Activated CD4-positive, alpha-beta T cell treated with anti-CD3 and anti-CD28 coated beads, Interleukin-2, amount 10 ng/mL, durations not matched to agents 7 days and 5 days (primary cell): ENCODE data around the gene HOXA6. TPM values are rescaled to one million over a fixed set of nuclear protein-coding genes. Genes with fewer than 3 reads are reported as not detected.

Experiments
- CTCF ChIA-PET: fragments of 350-600 bp; sonication (Branson Sonifier 250); formaldehyde crosslinking; loops from one replicate; lab custom pipeline; 2021; ENCODE audit warnings: antibody characterized with exemption; lab: Charles Lee
- POLR2A ChIA-PET: fragments of 350-600 bp; sonication (Branson Sonifier 250); formaldehyde crosslinking; loops from one replicate; lab custom pipeline; 2021; ENCODE audit warnings: antibody characterized with exemption; lab: Charles Lee
- DNase-seq: peaks from one replicate; pipeline ENCODE4 v3.0.0-alpha.2; 2020
- H3K27ac Mint-ChIP-seq: one replicate; pipeline ENCODE4 v1.8.0; 2021; ENCODE audit warnings: mild to moderate bottlenecking, moderate library complexity, mixed read lengths
- H3K27me3 Mint-ChIP-seq: one replicate; pipeline ENCODE4 v1.8.0; 2021; ENCODE audit warnings: mixed read lengths
- H3K36me3 Mint-ChIP-seq: one replicate; pipeline ENCODE4 v1.8.0; 2021; ENCODE audit warnings: low read depth, mixed read lengths
- H3K4me1 Mint-ChIP-seq: one replicate; pipeline ENCODE4 v1.8.0; 2021; ENCODE audit warnings: mixed read lengths
- H3K4me3 Mint-ChIP-seq: one replicate; pipeline ENCODE4 v1.8.0; 2021; ENCODE audit warnings: mild to moderate bottlenecking, moderate library complexity, mixed read lengths
- H3K9me3 Mint-ChIP-seq: one replicate; pipeline ENCODE4 v1.8.0; 2021; ENCODE audit warnings: mixed read lengths
- total RNA-seq, 2 experiments: library from RNA; stranded (reverse); gene quantifications; one replicate each; pipeline ENCODE4 v1.2.3, GENCODE V29; 2021

The HOXA6 gene
- total RNA-seq, 2 experiments from 2014 or later = not detected

- DNase-seq = no peak
- POLR2A ChIA-PET = no interaction called here
- Mint-ChIP-seq H3K4me3 (no peak overlapping the region), H3K27me3 (peaks cover 77% of the 10 kb centered on the region), H3K36me3 (peaks cover 4% of the 10 kb centered on the region), H3K27ac (no peak overlapping the region), H3K9me3 (no peaks in the 10 kb centered on the region), H3K4me1 (peaks cover 27% of the 10 kb centered on the region)
- CTCF ChIA-PET = interaction anchor here (0.6 to 1.3 kb wide), 4 partner anchors 12 to 41 kb away, joined by 3 to 4 read pairs (median 3); no protein-coding TSS in a partner anchor
These were observed 34.8 kb upstream of the HOXA6 start for GRCh38 chr7:27182285-27182841.

- DNase-seq = no peak
- Mint-ChIP-seq H3K4me3 (no peak overlapping the region), H3K4me1 (peaks cover 24% of the 10 kb centered on the region), H3K9me3 (no peaks in the 10 kb centered on the region), H3K27me3 (peaks cover 77% of the 10 kb centered on the region), H3K27ac (no peak overlapping the region), H3K36me3 (peaks cover 4% of the 10 kb centered on the region)
- POLR2A ChIA-PET = no interaction called here
- CTCF ChIA-PET = interaction anchor here (1.1 kb wide), 1 partner anchor 21 kb away, joined by 3 read pairs; no protein-coding TSS in a partner anchor
These were observed 34.3 kb upstream of the HOXA6 start for GRCh38 chr7:27181795-27182275.

GRCh38 chr7:27180431-27181420, 33.2 kb upstream of the HOXA6 start:
- Mint-ChIP-seq H3K27me3 (peaks cover 73% of the 10 kb centered on the region), H3K9me3 (no peaks in the 10 kb centered on the region), H3K4me3 (no peak overlapping the region), H3K36me3 (peaks cover 2% of the 10 kb centered on the region), H3K27ac (no peak overlapping the region), H3K4me1 (peaks cover 21% of the 10 kb centered on the region)
- ChIA-PET POLR2A (no interaction called here), CTCF (interaction anchor here (1.1 to 2.0 kb wide), 7 partner anchors 9 to 30 kb away, joined by 3 to 7 read pairs (median 6); partner anchors contain the start of gene HOXA3)
- no peak for DNase-seq

- peak; percentile 49 for DNase-seq
- peaks cover 71% of the 10 kb centered on the region for H3K27me3 Mint-ChIP-seq
- ChIA-PET POLR2A (no interaction called here), CTCF (interaction anchor here (0.9 to 2.0 kb wide), 9 partner anchors 10 to 29 kb away, joined by 3 to 7 read pairs (median 4); partner anchors contain the start of gene HOXA3)
- no peaks in the 10 kb centered on the region for H3K9me3 Mint-ChIP-seq
- H3K4me1 Mint-ChIP-seq = peaks cover 11% of the 10 kb centered on the region
- no peak overlapping the region for H3K4me3 Mint-ChIP-seq
- no peak overlapping the region for H3K27ac Mint-ChIP-seq
- no peaks in the 10 kb centered on the region for H3K36me3 Mint-ChIP-seq
These were observed 32.2 kb upstream of the HOXA6 start for GRCh38 chr7:27179503-27180430.

GRCh38 chr7:27179030-27179429, 31.5 kb upstream of the HOXA6 start:
- ChIA-PET CTCF (interaction anchor here (0.6 to 2.0 kb wide), 9 partner anchors 9 to 827 kb away, joined by 3 to 7 read pairs (median 3); partner anchors contain the start of gene HOXA3), POLR2A (no interaction called here)
- no peak for DNase-seq
- no peak overlapping the region for H3K4me3 Mint-ChIP-seq
- H3K27me3 Mint-ChIP-seq = peaks cover 72% of the 10 kb centered on the region
- no peaks in the 10 kb centered on the region for H3K36me3 Mint-ChIP-seq
- H3K9me3 Mint-ChIP-seq = no peaks in the 10 kb centered on the region
- peaks cover 9% of the 10 kb centered on the region for H3K4me1 Mint-ChIP-seq
- H3K27ac Mint-ChIP-seq = no peak overlapping the region

GRCh38 chr7:27178366-27178765, 30.8 kb upstream of the HOXA6 start:
- H3K27me3 Mint-ChIP-seq = peaks cover 69% of the 10 kb centered on the region
- H3K9me3 Mint-ChIP-seq = no peaks in the 10 kb centered on the region
- ChIA-PET CTCF (interaction anchor here (0.6 to 2.0 kb wide), 3 partner anchors 12 to 28 kb away, joined by 3 to 7 read pairs (median 3); no protein-coding TSS in a partner anchor), POLR2A (no interaction called here)
- H3K36me3 Mint-ChIP-seq = no peaks in the 10 kb centered on the region
- DNase-seq = no peak
- H3K4me1 Mint-ChIP-seq = peaks cover 9% of the 10 kb centered on the region
- no peak overlapping the region for H3K27ac Mint-ChIP-seq
- no peak overlapping the region for H3K4me3 Mint-ChIP-seq

GRCh38 chr7:27177795-27178320, 30.3 kb upstream of the HOXA6 start:
- POLR2A ChIA-PET = no interaction called here
- CTCF ChIA-PET = interaction anchor here (1.0 kb wide), 1 partner anchor 27 kb away, joined by 3 read pairs; no protein-coding TSS in a partner anchor
- Mint-ChIP-seq H3K27ac (no peak overlapping the region), H3K4me3 (no peak overlapping the region), H3K27me3 (peaks cover 67% of the 10 kb centered on the region), H3K4me1 (peaks cover 9% of the 10 kb centered on the region), H3K36me3 (no peaks in the 10 kb centered on the region), H3K9me3 (no peaks in the 10 kb centered on the region)
- no peak for DNase-seq

GRCh38 chr7:27176962-27177794, 29.6 kb upstream of the HOXA6 start:
- Mint-ChIP-seq H3K27ac (no peak overlapping the region), H3K4me1 (peaks cover 12% of the 10 kb centered on the region), H3K9me3 (no peaks in the 10 kb centered on the region), H3K4me3 (no peak overlapping the region), H3K27me3 (peaks cover 65% of the 10 kb centered on the region), H3K36me3 (no peaks in the 10 kb centered on the region)
- ChIA-PET CTCF (interaction anchor here (1.0 kb wide), 2 partner anchors 16 to 26 kb away, joined by 3 to 5 read pairs; no protein-coding TSS in a partner anchor), POLR2A (no interaction called here)
- no peak for DNase-seq

- no peak overlapping the region for H3K27ac Mint-ChIP-seq
- H3K9me3 Mint-ChIP-seq = no peaks in the 10 kb centered on the region
- no peak overlapping the region for H3K4me3 Mint-ChIP-seq
- H3K27me3 Mint-ChIP-seq = peaks cover 69% of the 10 kb centered on the region
- peaks cover 4% of the 10 kb centered on the region for H3K36me3 Mint-ChIP-seq
- CTCF ChIA-PET = interaction anchor here (0.6 to 1.0 kb wide), 2 partner anchors 16 to 19 kb away, joined by 3 to 5 read pairs; no protein-coding TSS in a partner anchor
- peaks cover 13% of the 10 kb centered on the region for H3K4me1 Mint-ChIP-seq
- DNase-seq = no peak
- POLR2A ChIA-PET = no interaction called here
These were observed 28.9 kb upstream of the HOXA6 start for GRCh38 chr7:27176524-27176845.

- peaks cover 5% of the 10 kb centered on the region for H3K36me3 Mint-ChIP-seq
- CTCF ChIA-PET = interaction anchor here (0.6 to 1.0 kb wide), 2 partner anchors 15 to 20 kb away, joined by 3 to 5 read pairs; no protein-coding TSS in a partner anchor
- no peak for DNase-seq
- H3K4me3 Mint-ChIP-seq = no peak overlapping the region
- H3K27me3 Mint-ChIP-seq = peaks cover 69% of the 10 kb centered on the region
- POLR2A ChIA-PET = no interaction called here
- H3K27ac Mint-ChIP-seq = no peak overlapping the region
- H3K4me1 Mint-ChIP-seq = peaks cover 13% of the 10 kb centered on the region
- H3K9me3 Mint-ChIP-seq = no peaks in the 10 kb centered on the region
These were observed 28.3 kb upstream of the HOXA6 start for GRCh38 chr7:27175626-27176523.
